ENCODE results near the gene AUNIP.

- TF ChIP-seq POLR2A (IDR thresholded peaks at IDR 0.05; ENCODE audit: borderline replicate concordance, extremely low read depth, insufficient read depth, insufficient read length) (no peak), CTCF (IDR thresholded peaks at IDR 0.05 in 2 of 3, conservative IDR thresholded peaks at IDR 0.05 in 1 of 3; ENCODE audit: borderline replicate concordance in 1 of 3, insufficient read depth in 1 of 3, low read depth in 2 of 3, low read length in 2 of 3) (no peak), SP1 (IDR thresholded peaks at IDR 0.05; ENCODE audit: low read depth) (no peak), ZFX (IDR thresholded peaks at IDR 0.05) (no peak), SIN3A (IDR thresholded peaks at IDR 0.05; ENCODE audit: low read depth) (no peak), TCF7L2 (IDR thresholded peaks at IDR 0.05; ENCODE audit: borderline replicate concordance, extremely low read depth, insufficient read depth, insufficient read length) (no peak), EZH2phosphoT487 (IDR thresholded peaks at IDR 0.05; ENCODE audit: borderline replicate concordance) (no peak), RAD21 (IDR thresholded peaks at IDR 0.05; ENCODE audit: low read depth) (no peak), ELF1 (IDR thresholded peaks at IDR 0.05; ENCODE audit: borderline replicate concordance, low read depth) (no peak), EGR1 (IDR thresholded peaks at IDR 0.05; ENCODE audit: low read depth) (no peak), EZH2 (IDR thresholded peaks at IDR 0.05) (no peak), FOSL1 (IDR thresholded peaks at IDR 0.05; ENCODE audit: low read depth) (no peak), POLR2AphosphoS5 (IDR thresholded peaks at IDR 0.05; ENCODE audit: low read depth, low read length) (no peak), YY1 (IDR thresholded peaks at IDR 0.05; ENCODE audit: extremely low read depth, insufficient replicate concordance, low read depth, low read length) (no peak)
Observed at GRCh38 chr1:25867210-25867991, 8.1 kb upstream of the AUNIP start.

Measured in HCT116 (cell line).